Suprapubic skin (tissue), 4 donors: ENCODE data around the gene ALLC. TPM values are rescaled to one million over a fixed set of nuclear protein-coding genes. Genes with fewer than 3 reads are reported as not detected.
"Not testable (repeated sequence)": the region's sequence is repeated elsewhere in the genome, so short reads cannot be mapped to it uniquely, and the experiment has no call there.

Experiments
- DNase-seq, 2 donors: peaks; one replicate each; pipeline ENCODE4 v3.0.0-alpha.2; 2019; ENCODE audit warnings: low spot score in 2 of 2
- H3K27ac ChIP-seq: fragments of 200-600 bp; sonication (generic); one replicate; pipeline ENCODE4 v1.5.1; 2019
- H3K27me3 ChIP-seq: fragments of 200-600 bp; sonication (generic); one replicate; pipeline ENCODE4 v1.5.1; 2019
- H3K36me3 ChIP-seq: fragments of 200-600 bp; sonication (generic); one replicate; pipeline ENCODE4 v1.5.1; 2019
- H3K4me1 ChIP-seq: fragments of 200-600 bp; sonication (generic); one replicate; pipeline ENCODE4 v1.5.1; 2019
- H3K4me3 ChIP-seq: fragments of 200-600 bp; sonication (generic); one replicate; pipeline ENCODE4 v1.5.1; 2019; ENCODE audit warnings: mild to moderate bottlenecking
- H3K9me3 ChIP-seq: fragments of 200-600 bp; sonication (generic); one replicate; pipeline ENCODE4 v1.5.1; 2019
- CTCF ChIP-seq, 2 donors: fragments of 200-600 bp in 1 of 2; fragments of 450-650 bp in 1 of 2; sonication (generic) in 1 of 2; IDR thresholded peaks; one replicate each; pipeline ENCODE4 v1.5.1; 2016 to 2019; ENCODE audit warnings: antibody characterized with exemption in 2 of 2, mild to moderate bottlenecking in 1 of 2, moderate library complexity in 1 of 2
- EP300 ChIP-seq: sonication (generic); formaldehyde crosslinking; IDR thresholded peaks from one replicate; pipeline ENCODE4 v1.6.1; 2017; ENCODE audit warnings: antibody characterized with exemption
- POLR2A ChIP-seq, 2 donors: fragments of 450-650 bp; IDR thresholded peaks; one replicate each; pipeline ENCODE4 v1.6.1; 2017; ENCODE audit warnings: antibody characterized with exemption in 2 of 2, mild to moderate bottlenecking in 2 of 2, moderate library complexity in 2 of 2
- POLR2AphosphoS5 ChIP-seq, 3 donors: sonication (generic); formaldehyde crosslinking; IDR thresholded peaks; one replicate each; pipeline ENCODE4 v1.6.1; 2017; ENCODE audit warnings: antibody characterized with exemption in 3 of 3
- WGBS: methylation state at CpG from one replicate; pipeline ENCODE4 v1.1.5; 2018; 5-methylcytosine and 5-hydroxymethylcytosine counted together
- total RNA-seq, 4 donors: library from RNA; depleted of rRNA; stranded (reverse); fragments of >200 nt; gene quantifications; one replicate each; pipeline ENCODE4 v1.1.0, GENCODE V29; 2016

ALLC gene
- total RNA-seq, 4 donors from 2014 or later, result not detected

- no peak for DNase-seq
- whole genome bisulfite sequencing, result 95% methylated on average over 21 of the region's 21 CpGs
- Histone ChIP-seq H3K36me3 (no peaks in the 10 kb centered on the region), H3K9me3 (no peaks in the 10 kb centered on the region), H3K4me3 (no peak overlapping the region), H3K27ac (no peak overlapping the region), H3K4me1 (no peaks in the 10 kb centered on the region), H3K27me3 (no peaks in the 10 kb centered on the region)
- TF ChIP-seq POLR2A (IDR thresholded peaks at IDR 0.05) (no peak), EP300 (no peak), POLR2AphosphoS5 (IDR thresholded peaks at IDR 0.05) (no peak), CTCF (IDR thresholded peaks at IDR 0.05) (no peak)
Observed at GRCh38 chr2:3617198-3617890, 40.7 kb upstream of the ALLC start.

GRCh38 chr2:3618367-3618766 lies 39.6 kb upstream of the ALLC start:
- Histone ChIP-seq H3K27me3 (no peaks in the 10 kb centered on the region), H3K36me3 (no peaks in the 10 kb centered on the region)
- no peak for DNase-seq

GRCh38 chr2:3619033-3619432 lies 39.0 kb upstream of the ALLC start:
- Histone ChIP-seq H3K4me1 (no peaks in the 10 kb centered on the region), H3K27me3 (no peaks in the 10 kb centered on the region), H3K9me3 (no peaks in the 10 kb centered on the region), H3K4me3 (no peak overlapping the region), H3K27ac (no peak overlapping the region), H3K36me3 (no peaks in the 10 kb centered on the region)
- 83% methylated on average over 2 of the region's 2 CpGs for WGBS
- TF ChIP-seq CTCF (IDR thresholded peaks at IDR 0.05), result no peak
- TF ChIP-seq POLR2A (IDR thresholded peaks at IDR 0.05), result no peak
- TF ChIP-seq POLR2AphosphoS5 (IDR thresholded peaks at IDR 0.05), result no peak
- TF ChIP-seq EP300, result no peak
- no peak for DNase-seq

More at GRCh38 chr2:3618367-3618766, 39.6 kb upstream of the ALLC start:
- TF ChIP-seq EP300 (no peak), CTCF (IDR thresholded peaks at IDR 0.05) (no peak), POLR2AphosphoS5 (IDR thresholded peaks at IDR 0.05) (no peak), POLR2A (IDR thresholded peaks at IDR 0.05) (no peak)
- Histone ChIP-seq H3K27ac (no peak overlapping the region), H3K9me3 (no peaks in the 10 kb centered on the region), H3K4me3 (no peak overlapping the region), H3K4me1 (no peaks in the 10 kb centered on the region)

GRCh38 chr2:3619661-3620060 lies 38.3 kb upstream of the ALLC start:
- not testable (repeated sequence) for H3K36me3 ChIP-seq, H3K27ac ChIP-seq, H3K27me3 ChIP-seq, H3K4me3 ChIP-seq, H3K4me1 ChIP-seq, H3K9me3 ChIP-seq
- DNase-seq, result peak in 1 of 2 donors; percentile 58
- whole genome bisulfite sequencing, result 89% methylated on average over 9 of the region's 9 CpGs

GRCh38 chr2:3620834-3621233 lies 37.2 kb upstream of the ALLC start:
- no peak for TF ChIP-seq POLR2AphosphoS5 (IDR thresholded peaks at IDR 0.05)
- no peak for TF ChIP-seq EP300
- TF ChIP-seq POLR2A (IDR thresholded peaks at IDR 0.05), result no peak
- TF ChIP-seq CTCF (IDR thresholded peaks at IDR 0.05), result no peak
- Histone ChIP-seq H3K4me3 (no peak overlapping the region), H3K4me1 (no peaks in the 10 kb centered on the region), H3K36me3 (no peaks in the 10 kb centered on the region), H3K27ac (no peak overlapping the region), H3K27me3 (no peaks in the 10 kb centered on the region), H3K9me3 (no peaks in the 10 kb centered on the region)
- 51% methylated on average over 5 of the region's 5 CpGs for WGBS
- DNase-seq, result no peak

GRCh38 chr2:3622967-3623366 lies 35.0 kb upstream of the ALLC start:
- DNase-seq, result no peak
- Histone ChIP-seq H3K27ac (no peak overlapping the region), H3K27me3 (no peaks in the 10 kb centered on the region), H3K36me3 (no peaks in the 10 kb centered on the region), H3K4me1 (no peaks in the 10 kb centered on the region), H3K4me3 (no peak overlapping the region), H3K9me3 (no peaks in the 10 kb centered on the region)
- WGBS, result 79% methylated on average over 1 of the region's 1 CpG
- TF ChIP-seq EP300, result no peak
- no peak for TF ChIP-seq CTCF (IDR thresholded peaks at IDR 0.05)
- no peak for TF ChIP-seq POLR2AphosphoS5 (IDR thresholded peaks at IDR 0.05)
- no peak for TF ChIP-seq POLR2A (IDR thresholded peaks at IDR 0.05)
